ENCODE results near the gene PLEKHO2.

Gene PLEKHO2

GRCh38 chr15:64895285-64896065, 53.8 kb downstream of the PLEKHO2 start:
- DNase-seq: no peak

GRCh38 chr15:64896371-64897069, 54.8 kb downstream of the PLEKHO2 start:
- no peak for DNase-seq

- no peak for DNase-seq
Measured at GRCh38 chr15:64897345-64897985, 55.8 kb downstream of the PLEKHO2 start.

GRCh38 chr15:64898406-64898805, 56.7 kb downstream of the PLEKHO2 start:
- DNase-seq: no peak

GRCh38 chr15:64901141-64901540, 59.4 kb downstream of the PLEKHO2 start:
- no peak for DNase-seq

- DNase-seq: no peak
Measured at GRCh38 chr15:64901914-64902313, 60.2 kb downstream of the PLEKHO2 start.

GRCh38 chr15:64902863-64903262, 61.1 kb downstream of the PLEKHO2 start:
- no peak for DNase-seq

GRCh38 chr15:64903326-64903950, 61.7 kb downstream of the PLEKHO2 start:
- no peak for DNase-seq

- DNase-seq: no peak
Measured at GRCh38 chr15:64904189-64904588, 62.5 kb downstream of the PLEKHO2 start.

GRCh38 chr15:64905119-64905831, 63.6 kb downstream of the PLEKHO2 start:
- DNase-seq: no peak

- DNase-seq: no peak
Measured at GRCh38 chr15:64905941-64906340, 64.2 kb downstream of the PLEKHO2 start.

GRCh38 chr15:64906402-64906801, 64.7 kb downstream of the PLEKHO2 start:
- DNase-seq: no peak

- DNase-seq: no peak
Measured at GRCh38 chr15:64907991-64908390, 66.3 kb downstream of the PLEKHO2 start.

GRCh38 chr15:64909546-64909945, 67.8 kb downstream of the PLEKHO2 start:
- DNase-seq: no peak

GRCh38 chr15:64911311-64912186, 69.8 kb downstream of the PLEKHO2 start, which contains the start of gene ANKDD1A:
TSS of gene ANKDD1A (plus strand) at chr15:64911902. CDS start at chr15:64911931, 29 bp downstream.
- DNase-seq: peak; percentile 32

GRCh38 chr15:64912379-64913325, 70.9 kb downstream of the PLEKHO2 start:
- DNase-seq: no peak

GRCh38 chr15:64915518-64916227, 74.0 kb downstream of the PLEKHO2 start:
- no peak for DNase-seq

- no peak for DNase-seq
Measured at GRCh38 chr15:64916365-64916764, 74.7 kb downstream of the PLEKHO2 start.

- DNase-seq: no peak
Measured at GRCh38 chr15:64917211-64917610, 75.5 kb downstream of the PLEKHO2 start.
